Mesothelial cell of epicardium (in vitro differentiated cells): Measurements from ENCODE around the gene TNFRSF13B. TPM values are rescaled to one million over a fixed set of nuclear protein-coding genes. Genes with fewer than 3 reads are reported as not detected.

Source experiments
- DNase-seq, 2 experiments: peaks; one replicate each; pipeline ENCODE4 v3.0.0; 2021; ENCODE audit warnings: low spot score in 2 of 2; ENCODE audit not compliant: unreplicated experiment in 2 of 2
- H3K27ac Mint-ChIP-seq: 2 replicates; pipeline ENCODE4 v1.8.0; 2021; ENCODE audit warnings: mixed read lengths
- H3K27me3 Mint-ChIP-seq: 2 replicates; pipeline ENCODE4 v1.8.0; 2021; ENCODE audit warnings: low read depth, mixed read lengths
- H3K36me3 Mint-ChIP-seq: 2 replicates; pipeline ENCODE4 v1.8.0; 2021; ENCODE audit warnings: mixed read lengths
- H3K4me1 Mint-ChIP-seq: 2 replicates; pipeline ENCODE4 v1.8.0; 2021; ENCODE audit warnings: mixed read lengths
- H3K4me3 Mint-ChIP-seq: 2 replicates; pipeline ENCODE4 v1.8.0; 2021; ENCODE audit warnings: mild to moderate bottlenecking, moderate library complexity, mixed read lengths
- H3K9me3 Mint-ChIP-seq: 2 replicates; pipeline ENCODE4 v1.8.0; 2021; ENCODE audit warnings: mixed read lengths
- CTCF ChIP-seq: fragments of 200-600 bp; sonication (generic); IDR thresholded peaks from one replicate; pipeline ENCODE4 v1.5.0; 2021; ENCODE audit warnings: antibody characterized with exemption; ENCODE audit not compliant: unreplicated experiment
- total RNA-seq: library from RNA; stranded (reverse); gene quantifications from 3 replicates; pipeline ENCODE4 v1.2.1, GENCODE V29; 2021

Gene TNFRSF13B
- total RNA-seq, 1 donor from 2014 or later: not detected

- DNase-seq: no peak
- Mint-ChIP-seq H3K27ac (no peak overlapping the region), H3K9me3 (no peaks in the 10 kb centered on the region), H3K36me3 (no peaks in the 10 kb centered on the region), H3K27me3 (no peaks in the 10 kb centered on the region), H3K4me3 (no peak overlapping the region), H3K4me1 (no peaks in the 10 kb centered on the region)
- no peak for TF ChIP-seq CTCF
Observed at GRCh38 chr17:16930571-16931317, 41.2 kb downstream of the TNFRSF13B start.

GRCh38 chr17:16929757-16930520 is 42.0 kb downstream of the TNFRSF13B start:
- DNase-seq: no peak
- Mint-ChIP-seq H3K27ac (no peak overlapping the region), H3K27me3 (no peaks in the 10 kb centered on the region), H3K9me3 (no peaks in the 10 kb centered on the region), H3K36me3 (no peaks in the 10 kb centered on the region), H3K4me1 (no peaks in the 10 kb centered on the region), H3K4me3 (no peak overlapping the region)
- TF ChIP-seq CTCF: no peak

- no peaks in the 10 kb centered on the region for H3K27me3 Mint-ChIP-seq
- TF ChIP-seq CTCF: no peak
- no peak for DNase-seq
- no peak overlapping the region for H3K4me3 Mint-ChIP-seq
- no peaks in the 10 kb centered on the region for H3K36me3 Mint-ChIP-seq
- no peaks in the 10 kb centered on the region for H3K9me3 Mint-ChIP-seq
- no peak overlapping the region for H3K27ac Mint-ChIP-seq
- no peaks in the 10 kb centered on the region for H3K4me1 Mint-ChIP-seq
Observed at GRCh38 chr17:16929035-16929680, 42.8 kb downstream of the TNFRSF13B start.

GRCh38 chr17:16928406-16929034 is 43.4 kb downstream of the TNFRSF13B start:
- H3K9me3 Mint-ChIP-seq: no peaks in the 10 kb centered on the region
- DNase-seq: no peak

More at GRCh38 chr17:16928406-16929034, 43.4 kb downstream of the TNFRSF13B start:
- no peaks in the 10 kb centered on the region for H3K27me3 Mint-ChIP-seq
- no peaks in the 10 kb centered on the region for H3K4me1 Mint-ChIP-seq
- no peak overlapping the region for H3K4me3 Mint-ChIP-seq
- H3K36me3 Mint-ChIP-seq: no peaks in the 10 kb centered on the region
- H3K27ac Mint-ChIP-seq: no peak overlapping the region
- no peak for TF ChIP-seq CTCF
